Measurements from ENCODE around the gene CDYL2. TPM values are rescaled to one million over a fixed set of nuclear protein-coding genes. Genes with fewer than 3 reads are reported as not detected.

CDYL2 gene
- total and polyA plus RNA-seq, 4 donors: 0.46 to 12.8 (median 5.2) TPM

DNA sequence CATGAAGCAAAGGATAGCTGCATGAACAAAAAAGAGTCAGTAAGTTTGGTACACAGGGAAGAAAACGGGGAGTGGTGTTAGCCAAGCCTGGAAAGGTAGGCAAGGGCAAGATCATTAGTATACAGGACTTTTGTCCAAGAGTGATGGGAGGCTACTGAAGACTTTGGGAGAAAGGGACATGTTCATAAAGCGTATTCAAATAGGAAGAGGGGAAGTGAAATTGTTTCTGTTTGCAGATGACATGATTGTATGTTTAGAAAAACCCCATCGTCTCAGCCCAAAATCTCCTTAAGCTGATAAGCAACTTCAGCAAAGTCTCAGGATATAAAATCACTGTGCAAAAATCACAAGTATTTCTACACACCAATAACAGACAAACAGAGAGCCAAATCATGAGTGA lies 19.4 kb downstream of the CDYL2 start:
- WGBS, 2 donors: 96% methylated on average over 3 of the region's 3 CpGs
- Histone ChIP-seq H3K9me3 (ENCODE audit: control insufficient read depth, low read length) (no peaks in the 10 kb centered on the region), H3K4me3 (ENCODE audit: low read length in 2 of 2) (no peak overlapping the region), H3K27me3 (ENCODE audit: control insufficient read depth in 1 of 2, insufficient read depth in 2 of 2, low read length in 1 of 2) (no peaks in the 10 kb centered on the region), H3K27ac (ENCODE audit: low read depth in 1 of 2, low read length in 2 of 2) (no peak overlapping the region), H3K36me3 (ENCODE audit: control insufficient read depth in 1 of 2, insufficient read depth in 2 of 2, low read length in 1 of 2) (no peaks in the 10 kb centered on the region), H3K4me1 (ENCODE audit: control insufficient read depth in 1 of 2, insufficient read depth in 2 of 2, low read length in 2 of 2) (no peaks in the 10 kb centered on the region)
- ATAC-seq (ENCODE audit: low FRiP score): no peak
- no peak for DNase-seq
- intact Hi-C loops (cut with DNase I): no loop called here

DNA sequence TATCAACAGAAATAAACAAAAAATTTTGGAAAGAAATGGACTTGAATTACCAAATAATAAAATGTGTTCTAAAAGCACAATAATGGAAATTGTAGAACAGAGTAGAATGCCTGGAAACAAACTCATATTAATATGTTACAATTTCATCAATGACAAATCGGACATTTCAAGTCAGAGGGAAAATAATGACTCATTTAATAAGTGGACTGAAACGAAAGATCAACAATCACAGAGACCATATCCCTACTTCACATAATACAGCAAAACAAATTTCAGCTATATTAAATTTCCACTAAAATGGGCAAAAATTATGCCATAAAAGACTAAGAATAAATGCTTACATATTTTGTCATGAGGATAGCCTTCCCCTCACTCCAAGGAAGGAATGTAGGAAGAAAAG lies 25.7 kb downstream of the CDYL2 start:
- H3K4me3 ChIP-seq (ENCODE audit: low read length in 2 of 2): no peak overlapping the region
- H3K4me1 ChIP-seq (ENCODE audit: control insufficient read depth in 1 of 2, insufficient read depth in 2 of 2, low read length in 2 of 2): no peaks in the 10 kb centered on the region
- intact Hi-C loops (cut with DNase I): no loop called here
- DNase-seq (no peak), ATAC-seq (ENCODE audit: low FRiP score) (no peak)
- H3K27me3 ChIP-seq (ENCODE audit: control insufficient read depth in 1 of 2, insufficient read depth in 2 of 2, low read length in 1 of 2): no peaks in the 10 kb centered on the region
- H3K36me3 ChIP-seq (ENCODE audit: control insufficient read depth in 1 of 2, insufficient read depth in 2 of 2, low read length in 1 of 2): no peaks in the 10 kb centered on the region
- H3K9me3 ChIP-seq (ENCODE audit: control insufficient read depth, low read length): no peaks in the 10 kb centered on the region
- no peak overlapping the region for H3K27ac ChIP-seq (ENCODE audit: low read depth in 1 of 2, low read length in 2 of 2)
- 86% methylated on average over 2 of the region's 2 CpGs for WGBS, 2 donors

DNA sequence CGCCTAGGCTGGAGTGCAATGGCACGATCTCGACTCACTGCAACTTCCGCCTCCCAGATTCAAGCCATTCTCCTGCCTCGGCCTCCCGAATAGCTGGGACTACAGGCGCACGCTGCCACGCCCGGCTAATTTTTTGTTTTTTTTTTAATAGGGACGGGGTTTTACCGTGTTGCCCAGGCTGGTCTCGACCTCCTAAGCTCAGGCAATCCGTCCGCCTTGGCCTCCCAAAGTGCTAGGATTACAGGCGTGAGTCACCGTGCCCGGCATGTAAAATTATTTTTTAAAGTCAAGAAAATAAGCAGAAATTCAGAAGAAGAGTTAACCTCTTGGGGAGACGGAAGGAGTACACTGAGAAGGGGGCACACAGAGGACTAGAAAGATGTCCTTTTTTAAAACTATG lies 27.5 kb downstream of the CDYL2 start:
- Histone ChIP-seq H3K27ac (ENCODE audit: low read depth in 1 of 2, low read length in 2 of 2) (no peak overlapping the region), H3K4me1 (ENCODE audit: control insufficient read depth in 1 of 2, insufficient read depth in 2 of 2, low read length in 2 of 2) (no peaks in the 10 kb centered on the region), H3K27me3 (ENCODE audit: control insufficient read depth in 1 of 2, insufficient read depth in 2 of 2, low read length in 1 of 2) (no peaks in the 10 kb centered on the region), H3K36me3 (ENCODE audit: control insufficient read depth in 1 of 2, insufficient read depth in 2 of 2, low read length in 1 of 2) (no peaks in the 10 kb centered on the region), H3K4me3 (ENCODE audit: low read length in 2 of 2) (no peak overlapping the region), H3K9me3 (ENCODE audit: control insufficient read depth, low read length) (no peaks in the 10 kb centered on the region)
- ATAC-seq (ENCODE audit: low FRiP score): no peak
- no peak for DNase-seq
- whole genome bisulfite sequencing, 2 donors: 81 to 86% methylated on average over 19 of the region's 19 CpGs
- intact Hi-C loops (cut with DNase I): no loop called here

DNA sequence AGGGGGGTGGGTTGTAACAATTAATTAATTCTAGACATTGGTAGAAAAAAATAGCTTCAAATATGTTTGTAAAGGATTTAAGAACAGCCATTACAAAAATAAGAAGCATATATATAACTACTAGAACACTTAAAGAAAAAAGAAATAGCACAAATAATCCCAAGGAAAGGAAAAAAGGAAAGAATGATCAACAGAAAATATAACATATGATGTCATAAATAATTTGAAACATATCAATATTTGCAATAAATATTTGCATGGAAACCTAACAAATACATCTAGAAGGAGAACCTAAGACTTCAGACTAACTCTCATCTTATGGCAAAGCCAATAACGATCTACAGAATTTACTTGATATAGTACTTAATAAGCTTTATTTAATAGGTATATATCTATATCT lies 28.9 kb downstream of the CDYL2 start:
- H3K9me3 ChIP-seq (ENCODE audit: control insufficient read depth, low read length): peaks cover 3% of the 10 kb centered on the region
- intact Hi-C loops (cut with DNase I): no loop called here
- no peak for DNase-seq
- H3K36me3 ChIP-seq (ENCODE audit: control insufficient read depth in 1 of 2, insufficient read depth in 2 of 2, low read length in 1 of 2): no peaks in the 10 kb centered on the region
- ATAC-seq (ENCODE audit: low FRiP score): no peak
- no peaks in the 10 kb centered on the region for H3K4me1 ChIP-seq (ENCODE audit: control insufficient read depth in 1 of 2, insufficient read depth in 2 of 2, low read length in 2 of 2)
- no peak overlapping the region for H3K4me3 ChIP-seq (ENCODE audit: low read length in 2 of 2)
- 92 to 96% methylated on average over 1 of the region's 1 CpG for WGBS, 2 donors
- no peaks in the 10 kb centered on the region for H3K27me3 ChIP-seq (ENCODE audit: control insufficient read depth in 1 of 2, insufficient read depth in 2 of 2, low read length in 1 of 2)
- H3K27ac ChIP-seq (ENCODE audit: low read depth in 1 of 2, low read length in 2 of 2): no peak overlapping the region

DNA sequence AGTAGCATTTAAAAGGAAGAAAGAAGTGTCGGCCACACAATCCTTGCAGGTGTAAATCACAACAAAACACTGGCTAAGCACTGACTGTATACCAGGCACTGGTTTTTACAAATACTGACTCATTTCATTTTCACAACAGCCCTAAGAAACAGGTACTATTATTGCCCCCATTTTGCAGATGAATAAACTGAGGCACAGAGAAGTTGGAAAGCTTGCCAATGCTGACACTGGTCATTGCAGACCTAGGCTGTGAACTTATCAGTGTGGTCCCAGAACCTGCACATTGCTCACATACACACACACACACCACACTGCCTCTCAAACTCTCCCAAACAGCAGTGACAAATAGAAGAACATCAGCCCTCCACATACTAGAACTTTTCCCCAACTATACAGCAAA lies 37.6 kb downstream of the CDYL2 start:
- H3K36me3 ChIP-seq (ENCODE audit: control insufficient read depth in 1 of 2, insufficient read depth in 2 of 2, low read length in 1 of 2): no peaks in the 10 kb centered on the region
- no peak overlapping the region for H3K4me3 ChIP-seq (ENCODE audit: low read length in 2 of 2)
- intact Hi-C loops (cut with DNase I): no loop called here
- no peak for ATAC-seq (ENCODE audit: low FRiP score)
- no peak overlapping the region for H3K27ac ChIP-seq (ENCODE audit: low read depth in 1 of 2, low read length in 2 of 2)
- WGBS, 2 donors: 84 to 96% methylated on average over 1 of the region's 1 CpG
- DNase-seq: no peak
- peaks cover 7% of the 10 kb centered on the region for H3K9me3 ChIP-seq (ENCODE audit: control insufficient read depth, low read length)
- H3K4me1 ChIP-seq (ENCODE audit: control insufficient read depth in 1 of 2, insufficient read depth in 2 of 2, low read length in 2 of 2): no peaks in the 10 kb centered on the region
- no peaks in the 10 kb centered on the region for H3K27me3 ChIP-seq (ENCODE audit: control insufficient read depth in 1 of 2, insufficient read depth in 2 of 2, low read length in 1 of 2)

DNA sequence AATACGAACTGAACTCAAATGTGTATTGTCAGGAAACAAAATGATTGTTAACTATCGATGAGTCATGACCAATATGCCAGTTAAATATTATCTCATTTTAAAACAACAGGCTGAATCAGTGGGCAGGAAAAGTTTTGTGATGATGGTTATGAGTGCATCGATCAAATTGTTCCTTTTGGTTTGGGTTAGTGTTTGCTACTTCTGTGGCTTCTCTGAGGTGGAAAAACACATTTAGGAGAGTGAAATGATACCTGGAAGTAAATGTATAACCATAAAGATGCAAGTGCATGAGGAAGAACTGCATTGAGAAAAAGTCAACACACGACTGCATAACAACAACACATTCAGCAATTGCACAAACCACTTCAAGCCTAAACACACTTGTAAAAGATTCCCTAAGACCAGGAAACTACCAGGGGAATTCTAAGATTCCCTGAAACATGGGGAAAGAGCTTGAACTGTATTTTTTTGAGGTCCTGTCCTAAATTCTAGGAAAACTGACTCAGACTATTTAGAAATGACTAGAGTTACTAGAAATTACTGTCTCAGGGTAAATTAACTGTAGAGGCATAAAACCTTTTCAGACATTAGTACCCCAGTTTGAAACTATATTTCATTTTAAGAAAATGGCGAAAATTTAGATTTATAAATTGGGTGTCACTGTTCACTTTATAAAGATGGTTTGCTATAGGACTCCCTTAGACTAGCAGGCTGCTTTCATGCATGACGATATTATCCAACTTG lies 44.8 kb downstream of the CDYL2 start:
- no peak for ATAC-seq (ENCODE audit: low FRiP score)
- no peak for DNase-seq
- Histone ChIP-seq H3K9me3 (ENCODE audit: control insufficient read depth, low read length) (no peaks in the 10 kb centered on the region), H3K4me1 (ENCODE audit: control insufficient read depth in 1 of 2, insufficient read depth in 2 of 2, low read length in 2 of 2) (no peaks in the 10 kb centered on the region), H3K27me3 (ENCODE audit: control insufficient read depth in 1 of 2, insufficient read depth in 2 of 2, low read length in 1 of 2) (no peaks in the 10 kb centered on the region), H3K36me3 (ENCODE audit: control insufficient read depth in 1 of 2, insufficient read depth in 2 of 2, low read length in 1 of 2) (no peaks in the 10 kb centered on the region), H3K4me3 (ENCODE audit: low read length in 2 of 2) (no peak overlapping the region), H3K27ac (ENCODE audit: low read depth in 1 of 2, low read length in 2 of 2) (no peak overlapping the region)
- 90 to 92% methylated on average over 6 of the region's 6 CpGs for WGBS, 2 donors
- intact Hi-C loops (cut with DNase I): no loop called here

DNA sequence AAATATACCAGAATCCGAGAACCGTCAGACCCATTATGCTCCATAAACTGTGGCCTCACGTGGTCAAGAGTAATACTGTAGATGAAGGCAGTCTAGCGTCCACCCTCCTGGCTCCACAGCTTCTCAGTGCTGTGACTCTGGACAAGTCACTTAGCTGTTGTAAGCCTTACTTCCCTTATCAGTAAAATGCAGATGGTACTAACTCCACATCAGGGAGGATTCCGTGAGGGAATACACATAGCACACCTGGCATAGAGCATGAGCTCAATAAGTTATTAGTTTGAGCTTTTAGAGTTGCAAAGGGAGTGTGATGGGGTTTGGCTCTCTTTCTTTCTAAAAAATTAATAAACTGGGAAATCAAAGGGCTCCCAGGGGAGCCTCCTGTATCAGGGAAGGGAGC lies 49.9 kb downstream of the CDYL2 start:
- no peak overlapping the region for H3K4me3 ChIP-seq (ENCODE audit: low read length in 2 of 2)
- 95 to 96% methylated on average over 5 of the region's 5 CpGs for WGBS, 2 donors
- H3K36me3 ChIP-seq (ENCODE audit: control insufficient read depth in 1 of 2, insufficient read depth in 2 of 2, low read length in 1 of 2): no peaks in the 10 kb centered on the region
- DNase-seq (no peak), ATAC-seq (ENCODE audit: low FRiP score) (no peak)
- peaks cover 0 to 3% of the 10 kb centered on the region in 2 donors for H3K4me1 ChIP-seq (ENCODE audit: control insufficient read depth in 1 of 2, insufficient read depth in 2 of 2, low read length in 2 of 2)
- no peak overlapping the region for H3K27ac ChIP-seq (ENCODE audit: low read depth in 1 of 2, low read length in 2 of 2)
- H3K9me3 ChIP-seq (ENCODE audit: control insufficient read depth, low read length): no peaks in the 10 kb centered on the region
- intact Hi-C loops (cut with DNase I): no loop called here
- no peaks in the 10 kb centered on the region for H3K27me3 ChIP-seq (ENCODE audit: control insufficient read depth in 1 of 2, insufficient read depth in 2 of 2, low read length in 1 of 2)

DNA sequence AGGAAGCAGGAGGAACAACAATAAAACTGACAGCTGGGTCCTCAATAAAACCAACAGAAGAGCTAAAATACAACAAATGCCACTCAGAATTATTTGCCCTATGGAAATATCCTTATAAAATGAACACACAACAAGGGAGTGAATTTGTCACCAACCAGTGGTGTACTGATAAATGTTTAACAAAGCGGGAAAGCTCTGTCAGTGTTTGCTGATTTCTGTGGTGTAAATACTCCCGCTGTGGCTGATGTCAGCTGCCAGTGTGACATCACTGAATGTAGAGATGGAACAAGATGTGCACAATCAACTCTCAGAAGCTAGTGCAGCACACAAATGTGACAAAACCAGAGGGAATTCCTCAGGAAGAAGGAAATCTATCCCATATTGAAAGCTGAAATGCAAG lies 51.9 kb downstream of the CDYL2 start:
- 96 to 100% methylated on average over 2 of the region's 2 CpGs for WGBS, 2 donors
- DNase-seq (no peak), ATAC-seq (ENCODE audit: low FRiP score) (no peak)
- H3K4me1 ChIP-seq (ENCODE audit: control insufficient read depth in 1 of 2, insufficient read depth in 2 of 2, low read length in 2 of 2): peaks cover 0 to 3% of the 10 kb centered on the region in 2 donors
- no peak overlapping the region for H3K4me3 ChIP-seq (ENCODE audit: low read length in 2 of 2)
- intact Hi-C loops (cut with DNase I): no loop called here
- no peaks in the 10 kb centered on the region for H3K27me3 ChIP-seq (ENCODE audit: control insufficient read depth in 1 of 2, insufficient read depth in 2 of 2, low read length in 1 of 2)
- H3K36me3 ChIP-seq (ENCODE audit: control insufficient read depth in 1 of 2, insufficient read depth in 2 of 2, low read length in 1 of 2): no peaks in the 10 kb centered on the region
- no peak overlapping the region for H3K27ac ChIP-seq (ENCODE audit: low read depth in 1 of 2, low read length in 2 of 2)
- no peaks in the 10 kb centered on the region for H3K9me3 ChIP-seq (ENCODE audit: control insufficient read depth, low read length)

DNA sequence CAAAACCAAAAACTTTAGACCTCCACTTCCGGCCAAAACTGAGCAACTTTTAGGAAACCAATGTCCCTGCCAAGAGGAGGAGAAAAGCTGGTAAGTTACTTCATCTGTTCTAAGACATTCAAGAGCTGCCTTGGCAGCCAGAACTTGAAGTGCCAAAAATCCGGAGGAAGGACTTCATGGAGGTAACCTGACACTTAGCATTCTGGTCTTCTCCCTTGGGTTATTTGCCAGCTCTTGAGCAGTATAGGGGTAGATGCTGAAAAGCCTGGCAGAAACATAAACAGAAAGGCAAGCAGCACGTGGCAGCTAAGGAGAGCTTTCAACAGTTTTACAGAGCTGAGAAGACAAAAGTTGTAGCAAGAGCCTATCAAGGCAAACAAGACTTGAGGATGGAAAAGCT lies 53.2 kb downstream of the CDYL2 start:
- DNase-seq (no peak), ATAC-seq (ENCODE audit: low FRiP score) (no peak)
- H3K9me3 ChIP-seq (ENCODE audit: control insufficient read depth, low read length): no peaks in the 10 kb centered on the region
- peaks cover 0 to 3% of the 10 kb centered on the region in 2 donors for H3K4me1 ChIP-seq (ENCODE audit: control insufficient read depth in 1 of 2, insufficient read depth in 2 of 2, low read length in 2 of 2)
- no peak overlapping the region for H3K4me3 ChIP-seq (ENCODE audit: low read length in 2 of 2)
- 1 to 6% methylated on average over 3 of the region's 3 CpGs for WGBS, 2 donors
- H3K27ac ChIP-seq (ENCODE audit: low read depth in 1 of 2, low read length in 2 of 2): no peak overlapping the region
- no peaks in the 10 kb centered on the region for H3K27me3 ChIP-seq (ENCODE audit: control insufficient read depth in 1 of 2, insufficient read depth in 2 of 2, low read length in 1 of 2)
- H3K36me3 ChIP-seq (ENCODE audit: control insufficient read depth in 1 of 2, insufficient read depth in 2 of 2, low read length in 1 of 2): no peaks in the 10 kb centered on the region
- intact Hi-C loops (cut with DNase I): no loop called here

Measured in aorta (tissue), 5 donors.